Activated CD4-positive, CD25-positive, alpha-beta regulatory T cell treated with anti-CD3 and anti-CD28 coated beads, Interleukin-2, amount 50 U/mL, for 24 hours (primary cell): Measurements from ENCODE around the gene TM7SF3.
"Not testable (repeated sequence)": the region's sequence is repeated elsewhere in the genome, so short reads cannot be mapped to it uniquely, and the experiment has no call there.

Experiments
- ATAC-seq, 2 donors: fragments of 150-1000 bp; cut with Tn5 transposase; one replicate each; pipeline ENCODE4 v1.10.0; 2021; ENCODE audit warnings: mild to moderate bottlenecking in 1 of 2, moderate library complexity in 1 of 2

Gene TM7SF3, protein sequence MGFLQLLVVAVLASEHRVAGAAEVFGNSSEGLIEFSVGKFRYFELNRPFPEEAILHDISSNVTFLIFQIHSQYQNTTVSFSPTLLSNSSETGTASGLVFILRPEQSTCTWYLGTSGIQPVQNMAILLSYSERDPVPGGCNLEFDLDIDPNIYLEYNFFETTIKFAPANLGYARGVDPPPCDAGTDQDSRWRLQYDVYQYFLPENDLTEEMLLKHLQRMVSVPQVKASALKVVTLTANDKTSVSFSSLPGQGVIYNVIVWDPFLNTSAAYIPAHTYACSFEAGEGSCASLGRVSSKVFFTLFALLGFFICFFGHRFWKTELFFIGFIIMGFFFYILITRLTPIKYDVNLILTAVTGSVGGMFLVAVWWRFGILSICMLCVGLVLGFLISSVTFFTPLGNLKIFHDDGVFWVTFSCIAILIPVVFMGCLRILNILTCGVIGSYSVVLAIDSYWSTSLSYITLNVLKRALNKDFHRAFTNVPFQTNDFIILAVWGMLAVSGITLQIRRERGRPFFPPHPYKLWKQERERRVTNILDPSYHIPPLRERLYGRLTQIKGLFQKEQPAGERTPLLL

DNA sequence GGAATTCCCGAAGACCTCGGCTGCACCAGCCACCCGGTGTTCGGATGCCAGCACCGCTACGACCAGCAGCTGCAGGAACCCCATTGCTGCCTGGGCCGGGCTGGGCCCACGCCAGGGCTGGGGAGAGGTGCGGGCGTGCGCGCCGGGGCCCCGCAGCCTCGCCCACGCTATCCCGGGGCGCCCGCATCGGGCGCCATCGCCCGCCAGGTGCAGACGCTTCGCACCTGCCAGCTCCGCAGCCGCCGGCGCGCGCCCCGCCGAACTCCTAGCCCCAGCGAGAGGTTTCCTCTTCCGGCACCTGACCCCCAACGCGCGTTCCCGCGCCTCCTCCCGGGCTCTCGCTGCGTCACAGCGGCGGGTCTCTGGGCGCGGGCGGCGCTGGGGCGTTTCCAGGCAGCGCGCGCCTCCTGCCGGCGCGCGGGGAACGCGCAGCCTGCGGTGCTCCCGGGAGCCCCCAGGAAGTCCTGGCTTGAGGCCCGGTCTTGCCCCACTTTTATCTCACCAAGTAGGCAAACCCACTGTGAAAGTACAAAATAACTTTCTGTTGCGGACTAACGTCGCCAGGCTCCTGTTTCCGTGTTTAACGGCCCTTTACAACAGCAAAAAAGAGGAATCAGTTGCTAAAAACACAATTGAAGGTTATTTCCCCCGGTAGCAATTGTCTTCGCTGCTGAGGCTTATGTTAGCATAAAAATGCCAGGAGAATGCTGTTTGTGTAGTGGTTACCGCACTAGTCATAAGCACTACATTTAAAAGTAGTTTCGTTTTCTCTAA is at the start of gene TM7SF3:
Gene TM7SF3 (minus strand): TSS at position 300 of the 774 bp plus-strand sequence. CDS start 216 bp downstream, at position 84.
- peak; percentile 88 to 91 for ATAC-seq

DNA sequence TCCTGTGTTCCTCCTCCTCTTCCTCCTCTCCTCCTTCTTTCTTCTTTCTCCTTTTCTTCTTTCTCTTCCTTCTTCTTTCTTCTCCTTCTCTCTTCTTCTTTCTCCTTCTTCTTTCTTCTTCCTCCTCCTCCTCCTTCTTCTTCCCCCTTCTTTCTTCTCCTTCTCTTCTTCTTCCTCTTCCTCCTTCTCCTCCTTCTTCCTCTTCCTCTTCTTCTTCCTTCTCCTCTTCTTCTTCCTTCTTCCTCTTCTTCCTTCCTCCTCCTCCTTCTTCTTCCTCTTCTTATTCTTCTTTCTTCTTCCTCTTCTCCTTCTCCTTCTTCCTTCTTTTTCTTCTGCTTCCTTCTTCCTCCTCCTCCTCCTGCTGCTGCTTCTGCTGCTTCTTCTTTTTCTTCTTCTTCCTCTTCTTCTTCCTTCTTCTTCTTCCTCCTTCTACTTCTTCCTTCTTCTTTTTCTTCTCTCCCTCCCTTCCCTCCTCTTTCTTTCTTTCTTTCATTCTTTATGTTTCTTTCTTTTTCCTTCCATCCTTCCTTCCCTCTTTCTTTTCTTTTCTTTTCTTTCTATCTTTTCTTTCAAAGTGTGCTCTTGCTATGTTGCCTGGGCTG is 49.2 kb upstream of the TM7SF3 start:
- no peak for ATAC-seq

DNA sequence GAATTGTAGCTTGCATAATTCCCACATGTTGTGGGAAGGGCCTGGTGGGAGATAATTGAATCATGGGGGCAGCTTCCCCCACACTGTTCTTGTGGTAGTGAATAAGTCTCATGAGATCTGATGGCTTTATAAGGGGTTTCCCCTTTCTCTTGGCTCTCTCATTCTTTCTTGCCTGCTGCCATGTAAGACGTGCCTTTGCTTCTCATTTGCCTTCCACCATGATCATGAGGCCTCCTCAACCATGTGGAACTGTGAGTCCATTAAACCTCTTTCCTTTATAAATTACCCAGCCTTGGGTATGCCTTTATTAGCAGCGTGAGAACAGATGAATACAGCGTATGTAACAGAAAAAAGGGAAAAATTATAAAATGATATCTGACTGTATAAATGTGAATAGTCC is 47.1 kb upstream of the TM7SF3 start:
- ATAC-seq, result no peak

DNA sequence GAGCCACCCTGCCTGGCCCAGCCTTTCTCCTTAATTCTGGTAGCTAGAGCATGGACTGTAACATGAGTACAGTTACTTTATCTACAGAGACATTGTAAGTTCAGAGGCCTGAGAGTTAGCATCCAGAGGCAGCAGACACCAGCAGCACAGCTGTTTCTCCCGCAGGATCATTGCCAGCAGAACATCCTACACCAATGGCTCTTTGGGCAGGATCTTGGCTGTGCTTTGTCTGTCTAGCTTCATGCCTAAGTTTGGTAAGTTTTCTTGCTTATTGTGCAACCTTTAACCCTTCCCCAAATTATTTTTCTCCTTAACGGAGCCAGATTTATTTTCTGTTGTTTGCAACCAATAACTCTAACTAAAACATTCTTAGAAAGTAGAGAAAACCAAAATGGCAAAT is 46.6 kb upstream of the TM7SF3 start:
- ATAC-seq, result no peak

DNA sequence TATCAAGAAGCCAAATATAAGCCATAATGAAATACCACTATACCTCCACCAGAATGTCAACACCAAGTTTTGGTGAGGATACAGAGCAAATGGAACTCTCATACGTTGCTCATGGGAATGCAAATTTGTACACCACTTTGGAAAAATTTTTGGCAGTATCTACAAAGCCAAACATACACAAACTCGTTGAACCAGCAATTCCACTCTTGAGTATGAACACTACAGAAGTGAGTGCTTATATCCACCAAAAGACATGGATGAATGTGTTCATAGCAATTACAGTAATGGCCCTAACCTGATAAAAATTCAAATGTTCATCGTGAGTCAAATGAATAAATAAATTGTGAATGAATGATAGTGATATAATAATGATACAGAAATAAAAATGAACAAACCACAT is 43.4 kb upstream of the TM7SF3 start:
- no peak for ATAC-seq

DNA sequence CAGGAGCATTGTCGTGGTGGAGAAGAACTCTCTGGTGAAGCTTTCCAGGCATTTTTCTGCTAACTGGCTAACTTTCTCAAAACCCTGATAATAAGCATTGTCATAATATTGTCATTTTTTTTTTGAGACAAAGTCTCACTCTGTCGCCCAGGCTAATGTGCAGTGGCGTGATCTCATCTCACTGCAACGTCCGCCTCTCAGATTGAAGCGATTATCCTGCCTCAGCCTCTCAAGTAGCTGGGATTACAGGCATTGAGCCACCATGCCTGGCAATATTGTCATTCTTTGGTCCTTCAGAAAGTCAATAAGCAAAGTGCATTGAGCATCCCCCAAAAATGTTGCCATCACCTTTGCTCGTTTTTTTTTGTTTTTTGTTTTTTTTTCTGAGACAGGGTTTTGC is 41.8 kb upstream of the TM7SF3 start:
- ATAC-seq, result no peak

DNA sequence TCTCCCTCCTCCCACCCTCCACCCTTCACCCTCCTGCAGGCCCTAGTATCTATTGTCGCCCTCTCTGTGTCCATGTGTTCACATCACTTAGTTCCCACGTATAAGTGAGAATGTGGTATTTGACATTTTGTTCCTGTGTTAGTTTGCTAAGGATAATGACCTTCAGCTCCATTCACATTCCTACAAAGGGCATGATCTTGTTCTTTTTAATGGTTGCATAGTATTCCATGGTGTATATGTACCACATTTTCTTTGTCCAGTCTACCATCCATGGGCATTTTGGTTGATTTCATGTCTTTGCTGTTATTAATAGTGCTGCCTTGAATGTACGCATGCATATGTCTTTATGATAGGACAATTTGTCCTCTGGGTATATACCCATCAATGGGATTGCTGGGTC is 38.6 kb upstream of the TM7SF3 start:
- no peak for ATAC-seq

DNA sequence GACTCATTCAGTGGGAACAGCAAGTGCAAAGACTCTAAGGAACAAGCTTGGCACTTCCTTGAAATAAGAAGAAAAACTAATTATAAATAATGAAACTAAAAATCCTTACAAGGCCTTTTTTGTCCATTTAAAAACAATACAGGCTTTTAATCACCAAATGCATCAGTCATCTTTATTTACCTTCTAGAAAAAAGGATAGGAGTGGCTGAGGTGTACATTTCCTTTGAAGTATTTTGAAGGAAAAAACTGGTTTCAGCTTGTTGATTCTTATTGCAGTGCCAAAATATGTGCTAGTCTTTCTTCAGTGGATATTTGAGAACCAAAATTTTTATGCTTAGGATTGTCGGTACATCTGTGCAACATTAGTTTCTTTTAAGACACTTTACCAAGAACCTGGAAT is 38.0 kb upstream of the TM7SF3 start:
- ATAC-seq, result no peak

DNA sequence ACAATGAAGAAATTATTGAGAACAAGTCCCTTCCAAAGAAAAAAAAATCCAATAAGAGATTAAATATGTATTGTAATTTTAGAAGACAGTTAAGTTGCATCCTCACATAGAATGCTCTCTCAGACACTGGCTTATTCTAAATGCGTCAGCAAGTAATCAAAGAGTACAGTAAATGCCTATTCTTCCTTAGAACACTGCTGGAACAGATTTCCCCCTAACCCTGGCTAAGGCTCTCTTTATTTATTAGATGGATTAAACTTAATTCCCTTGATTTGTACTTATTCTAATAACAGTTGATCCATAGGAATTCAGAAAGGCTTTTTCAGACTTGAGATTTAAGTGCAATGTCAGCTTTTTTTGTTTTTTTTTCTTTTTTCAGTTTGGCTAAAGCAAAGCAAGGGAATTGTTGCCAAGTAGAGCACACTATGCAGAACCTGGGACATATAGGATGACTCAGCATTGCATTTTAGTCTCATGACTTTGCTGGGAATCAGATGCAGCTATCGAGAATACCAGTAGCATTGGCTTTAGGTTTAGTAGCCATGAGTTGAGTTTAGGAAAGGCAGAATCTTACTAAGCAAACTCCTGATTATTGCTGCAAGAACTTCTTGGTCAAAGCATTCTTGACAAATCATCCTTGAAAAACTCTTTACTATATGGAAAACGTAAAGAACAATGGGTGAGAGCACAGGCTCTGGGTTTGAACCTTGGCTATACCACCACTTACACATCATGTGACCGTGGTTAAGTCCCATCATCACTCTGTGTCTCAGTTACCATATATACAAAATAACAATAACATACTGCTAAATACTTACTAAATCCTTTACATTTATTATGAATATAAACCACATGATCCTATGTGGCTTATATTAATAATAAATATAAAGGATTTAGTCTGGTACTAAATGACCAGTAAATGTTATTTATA is 34.9 kb upstream of the TM7SF3 start:
- no peak for ATAC-seq

DNA sequence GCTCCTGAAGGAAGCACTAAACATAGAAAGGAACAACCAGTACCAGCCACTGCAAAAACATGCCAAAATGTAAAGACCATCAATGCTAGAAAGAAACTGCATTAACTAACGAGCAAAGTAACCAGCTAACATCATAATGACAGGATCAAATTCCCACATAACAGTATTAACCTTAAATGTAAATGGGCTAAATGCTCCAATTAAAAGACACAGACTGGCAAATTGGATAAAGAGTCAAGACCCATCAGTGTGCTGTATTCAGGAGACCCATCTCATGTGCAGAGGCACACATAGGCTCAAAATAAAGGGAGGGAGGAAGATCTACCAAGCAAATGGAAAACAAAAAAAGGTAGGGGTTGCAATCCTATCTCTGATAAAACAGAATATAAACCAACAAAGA is 27.8 kb upstream of the TM7SF3 start:
- not testable (repeated sequence) for ATAC-seq

DNA sequence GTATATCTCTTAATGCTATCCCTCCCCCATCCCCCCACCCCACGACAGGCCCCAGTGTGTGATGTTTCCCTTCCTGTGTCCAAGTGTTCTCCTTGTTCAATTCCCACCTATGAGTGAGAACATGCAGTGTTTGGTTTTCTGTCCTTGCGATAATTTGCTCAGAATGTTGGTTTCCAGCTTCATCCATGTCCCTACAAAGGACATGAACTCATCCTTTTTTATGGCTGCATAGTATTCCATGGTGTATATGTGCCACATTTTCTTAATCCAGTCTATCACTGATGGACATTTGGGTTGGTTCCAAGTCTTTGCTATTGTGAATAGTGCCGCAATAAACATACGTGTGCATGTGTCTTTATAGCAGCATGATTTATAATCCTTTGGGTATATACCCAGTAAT is 26.5 kb upstream of the TM7SF3 start:
- ATAC-seq, result not testable (repeated sequence)

DNA sequence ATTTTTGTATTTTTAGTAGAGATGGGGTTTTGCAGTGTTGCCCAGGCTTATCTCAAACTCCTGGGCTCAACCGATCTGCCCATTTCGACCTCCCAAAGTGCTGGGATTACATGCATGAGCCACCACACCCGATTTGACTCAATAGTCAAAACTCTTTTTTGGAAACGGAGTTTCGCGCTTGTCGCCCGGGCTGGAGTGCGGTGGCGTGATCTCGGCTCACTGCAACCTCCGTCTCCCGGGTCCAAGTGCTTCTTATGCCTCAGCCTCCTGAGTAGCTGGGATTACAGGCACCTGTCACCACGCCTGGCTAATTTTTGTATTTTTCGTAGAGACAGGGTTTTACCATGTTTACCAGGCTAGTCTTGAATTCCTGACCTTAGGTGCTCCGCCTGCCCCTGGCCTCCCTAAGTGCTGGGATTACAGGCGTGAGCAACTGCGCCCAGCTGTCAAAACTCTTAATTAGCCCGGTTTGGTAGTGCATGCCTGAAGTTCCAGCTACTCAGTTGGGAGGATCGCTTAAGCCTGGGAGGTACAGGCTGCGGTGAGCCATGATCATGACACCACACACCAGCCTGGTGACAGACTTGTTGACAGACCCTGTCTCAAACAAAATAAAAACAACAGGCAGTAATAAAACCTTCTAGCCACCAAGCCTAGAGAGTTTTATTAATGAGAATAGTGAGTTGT is 20.6 kb upstream of the TM7SF3 start:
- no peak for ATAC-seq

DNA sequence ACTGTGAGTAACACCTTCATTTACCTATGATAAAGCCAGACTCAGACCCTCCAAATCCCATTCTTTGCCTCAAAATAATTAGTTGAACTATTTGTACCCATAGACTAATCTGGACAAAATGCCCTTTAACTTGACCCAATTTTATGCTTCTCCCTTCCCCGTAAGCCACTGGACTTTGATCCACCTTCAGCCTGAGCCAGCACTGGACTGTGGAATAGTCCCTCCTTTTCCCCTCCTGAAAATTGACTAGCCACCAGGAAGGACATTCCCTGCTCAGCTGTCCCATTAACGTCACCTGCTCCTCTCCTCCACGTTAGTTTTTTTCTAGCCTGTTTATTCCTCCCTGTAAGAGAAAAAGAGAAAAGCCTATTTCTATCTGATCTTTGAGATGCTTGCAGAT is 18.5 kb upstream of the TM7SF3 start:
- ATAC-seq, result no peak

DNA sequence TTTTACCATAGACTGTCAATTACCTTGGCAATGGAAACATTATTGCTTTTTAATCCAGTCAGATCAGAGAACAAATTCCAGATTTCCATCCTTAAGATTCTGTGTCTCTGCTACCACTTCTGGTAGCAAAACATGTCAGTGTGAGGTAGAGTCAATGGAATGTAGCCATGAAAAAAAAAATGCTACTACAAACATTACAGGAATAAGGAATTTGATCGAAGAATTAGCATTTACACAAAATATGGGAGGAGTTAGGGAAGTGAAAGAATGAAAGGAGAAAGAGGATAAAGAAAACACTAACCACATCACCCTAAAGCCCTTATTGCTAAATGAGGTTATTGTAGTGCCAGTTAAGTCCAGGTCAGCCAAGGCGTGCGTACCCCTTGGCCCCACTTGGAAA is 17.3 kb upstream of the TM7SF3 start:
- ATAC-seq, result no peak

DNA sequence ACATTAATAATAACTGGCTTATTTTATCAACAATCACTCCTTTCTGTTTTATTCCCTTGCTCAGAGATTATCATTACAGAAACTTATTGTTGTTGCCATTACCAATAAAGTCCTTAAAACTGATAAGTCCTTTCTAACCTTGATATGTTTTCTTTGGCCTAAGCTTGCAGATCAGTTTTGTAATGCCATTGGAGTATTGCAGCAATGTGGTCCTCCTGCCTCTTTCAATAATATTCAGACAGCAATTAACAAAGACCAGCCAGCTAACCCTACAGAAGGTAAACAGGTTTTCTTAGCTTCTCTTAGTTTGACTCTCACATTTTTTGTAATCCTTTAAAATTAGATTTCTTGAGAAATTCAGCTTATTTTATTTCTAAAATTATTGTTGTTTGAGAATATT is 12.1 kb upstream of the TM7SF3 start:
- no peak for ATAC-seq

DNA sequence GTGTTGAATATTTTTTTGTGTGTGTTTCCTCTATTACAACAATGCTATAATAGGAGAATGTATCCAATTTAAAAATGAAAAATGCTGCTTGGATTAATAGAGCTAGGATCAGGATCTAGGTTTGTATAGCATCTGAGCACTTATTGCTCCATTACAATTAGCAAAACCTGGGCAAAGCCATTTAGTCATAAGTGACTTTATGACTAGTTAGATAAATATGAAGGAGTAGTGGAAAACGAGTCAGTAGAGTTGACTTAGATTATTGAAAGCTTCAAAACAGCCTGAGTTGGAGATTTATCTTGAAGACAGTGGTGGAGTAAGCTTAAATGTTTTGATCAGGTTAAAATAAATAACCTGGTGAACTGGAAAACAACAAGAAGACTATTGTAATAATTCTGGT is 10.9 kb upstream of the TM7SF3 start:
- ATAC-seq, result no peak

DNA sequence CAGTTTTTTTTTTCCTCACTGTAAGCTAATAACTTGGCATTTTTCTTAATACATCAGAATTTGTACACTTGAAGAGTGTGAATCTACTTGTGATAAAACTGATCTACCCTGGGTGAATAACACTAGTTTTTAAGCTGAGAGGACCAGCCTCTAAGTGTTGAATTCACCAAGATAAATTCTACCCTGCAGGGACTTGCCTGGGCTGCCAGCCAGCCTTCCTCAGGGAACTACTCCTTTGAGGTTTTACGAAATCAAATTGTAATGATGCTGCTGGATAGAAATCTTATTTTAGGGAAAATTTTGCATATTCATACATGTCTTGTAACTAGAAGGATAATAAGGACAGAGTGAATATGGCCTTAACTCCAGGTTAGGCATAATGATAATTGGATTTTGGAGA is 10.1 kb upstream of the TM7SF3 start:
- ATAC-seq, result no peak

DNA sequence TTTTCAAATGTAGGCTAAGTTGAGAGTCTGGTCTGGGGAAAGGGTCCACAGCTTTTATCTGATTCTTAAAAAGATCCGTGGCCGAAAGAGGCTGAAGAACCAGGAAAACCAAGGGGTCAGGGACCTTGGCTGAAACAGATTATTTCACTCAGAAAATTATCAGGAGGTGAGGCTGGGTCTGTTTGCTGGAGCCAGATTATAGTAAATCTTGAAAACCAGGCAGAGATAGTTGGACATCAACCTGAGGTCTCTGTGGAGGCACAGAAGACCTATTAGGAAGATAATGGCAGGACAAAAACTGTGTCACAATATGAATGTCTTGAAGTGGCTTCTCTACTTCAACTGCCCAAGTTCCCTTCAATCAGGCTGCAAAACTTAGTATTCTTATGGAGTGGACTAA is 6.6 kb upstream of the TM7SF3 start:
- no peak for ATAC-seq

DNA sequence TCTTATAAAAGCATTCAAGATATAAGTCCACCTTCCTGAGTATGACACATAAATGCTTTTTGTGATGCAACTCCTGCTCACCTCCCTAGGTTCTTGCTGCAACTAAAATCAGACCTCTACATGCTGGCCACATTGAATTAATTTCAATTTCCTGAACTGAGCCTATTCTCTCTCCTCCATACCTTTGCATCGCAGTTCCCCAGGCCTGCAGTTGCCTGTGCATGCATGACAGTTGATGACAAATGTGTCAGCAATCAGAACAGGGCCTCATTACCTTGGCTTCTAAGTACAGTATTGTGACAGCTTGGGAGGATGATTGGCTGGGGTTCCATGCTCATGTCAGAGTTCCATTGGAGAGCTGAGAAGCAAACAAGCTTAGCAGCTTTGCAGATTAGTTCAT is 3.9 kb upstream of the TM7SF3 start:
- no peak for ATAC-seq

DNA sequence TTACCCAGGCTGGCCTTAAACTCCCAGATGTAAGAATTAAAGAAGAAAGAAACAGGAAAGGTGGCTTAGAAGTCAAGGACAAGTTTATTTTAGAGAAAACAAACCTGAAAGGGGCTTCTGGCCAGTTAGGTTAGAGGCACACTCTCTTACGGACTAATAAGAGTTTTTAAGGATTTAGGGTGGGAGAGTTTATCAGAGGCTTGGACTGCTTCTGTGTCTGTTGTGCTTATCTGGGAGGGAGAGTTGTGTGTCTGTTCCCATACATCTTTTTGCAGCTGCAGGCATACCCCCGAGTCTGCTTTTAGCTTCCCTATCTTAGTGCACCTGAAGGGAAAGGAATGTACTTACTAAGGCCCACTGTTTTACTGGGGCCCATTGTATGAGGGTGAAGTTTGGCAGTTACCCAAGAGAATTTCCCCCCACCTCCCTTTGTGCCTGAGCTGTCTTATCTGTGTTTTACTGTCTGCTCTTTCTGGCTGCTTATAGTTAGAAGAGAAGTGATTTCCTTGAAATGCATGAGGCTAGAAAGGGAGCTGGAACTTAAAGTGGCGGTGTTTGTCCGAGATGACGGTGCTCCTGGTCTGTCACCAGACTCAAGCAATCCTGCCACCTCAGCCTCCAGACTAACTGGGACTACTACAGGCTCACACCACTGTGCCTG is 3.1 kb upstream of the TM7SF3 start:
- ATAC-seq, result not testable (repeated sequence)

DNA sequence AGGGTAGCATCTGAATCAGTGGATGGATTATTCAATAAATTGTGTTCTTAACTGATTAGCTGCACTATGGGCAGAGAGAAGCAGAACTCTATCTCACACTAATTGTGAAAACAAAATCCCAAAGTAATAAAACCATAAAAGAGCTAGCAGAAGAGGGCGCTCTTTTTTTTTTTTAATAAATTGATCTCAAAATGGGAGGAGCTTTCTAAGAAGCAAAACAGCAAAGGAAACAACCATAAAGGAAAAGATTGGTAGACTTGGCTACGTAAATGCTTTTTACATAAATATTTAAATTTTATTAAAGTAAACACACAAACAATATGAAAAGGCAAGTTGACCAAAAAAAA is 1.5 kb upstream of the TM7SF3 start:
- ATAC-seq, result no peak
